Measurements from ENCODE around the gene ARSG.

Gene ARSG

GRCh38 chr17:68384471-68384870, 93.2 kb downstream of the ARSG start (continued):
- TF ChIP-seq, protein P1, sequence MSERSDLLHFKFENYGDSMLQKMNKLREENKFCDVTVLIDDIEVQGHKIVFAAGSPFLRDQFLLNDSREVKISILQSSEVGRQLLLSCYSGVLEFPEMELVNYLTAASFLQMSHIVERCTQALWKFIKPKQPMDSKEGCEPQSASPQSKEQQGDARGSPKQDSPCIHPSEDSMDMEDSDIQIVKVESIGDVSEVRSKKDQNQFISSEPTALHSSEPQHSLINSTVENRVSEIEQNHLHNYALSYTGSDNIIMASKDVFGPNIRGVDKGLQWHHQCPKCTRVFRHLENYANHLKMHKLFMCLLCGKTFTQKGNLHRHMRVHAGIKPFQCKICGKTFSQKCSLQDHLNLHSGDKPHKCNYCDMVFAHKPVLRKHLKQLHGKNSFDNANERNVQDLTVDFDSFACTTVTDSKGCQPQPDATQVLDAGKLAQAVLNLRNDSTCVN (tag by site-specific recombination; optimal IDR thresholded peaks at IDR 0.05): no peak
- TF ChIP-seq MZF1 (tag by site-specific recombination; IDR thresholded peaks at IDR 0.05; ENCODE audit: borderline replicate concordance): no peak

GRCh38 chr17:68384941-68385340, 93.6 kb downstream of the ARSG start:
- Histone ChIP-seq H3K4me1 (ENCODE audit: control insufficient read depth, insufficient read depth, low read length) (peaks cover 19% of the 10 kb centered on the region), H3K9me3 (ENCODE audit: control insufficient read depth, insufficient read depth, low read depth, low read length) (no peaks in the 10 kb centered on the region), H3K36me3 (ENCODE audit: control insufficient read depth in 2 of 2, insufficient read depth in 1 of 2, low read length in 2 of 2) (no peaks in the 10 kb centered on the region), H3K4me3 (ENCODE audit: low read depth, low read length) (no peak overlapping the region), H3K27ac (ENCODE audit: extremely low read depth, low read depth, low read length) (no peak overlapping the region)
- ChIA-PET POLR2A (no interaction called here), CTCF (interaction anchor here (0.6 to 3.2 kb wide), 5 partner anchors 14 to 171 kb away, joined by 3 to 23 read pairs (median 3); no protein-coding TSS in a partner anchor)
- no peak for TF ChIP-seq ZNF155 (tag by site-specific recombination; IDR thresholded peaks at IDR 0.05)
- no peak for TF ChIP-seq OVOL3 (tag by site-specific recombination; IDR thresholded peaks at IDR 0.05)
- no peak for TF ChIP-seq ZNF654 (tag by site-specific recombination; IDR thresholded peaks at IDR 0.05; ENCODE audit: low read depth)
- TF ChIP-seq HOXC10 (CRISPR knock-in tag; IDR thresholded peaks at IDR 0.05): no peak
- no peak for TF ChIP-seq ZNF274 (IDR thresholded peaks at IDR 0.05; ENCODE audit: low read length)
- no peak for TF ChIP-seq ZNF274 (tag by site-specific recombination; IDR thresholded peaks at IDR 0.05; ENCODE audit: borderline replicate concordance)
- no peak for TF ChIP-seq ZNF701 (tag by site-specific recombination; IDR thresholded peaks at IDR 0.05)

DNA sequence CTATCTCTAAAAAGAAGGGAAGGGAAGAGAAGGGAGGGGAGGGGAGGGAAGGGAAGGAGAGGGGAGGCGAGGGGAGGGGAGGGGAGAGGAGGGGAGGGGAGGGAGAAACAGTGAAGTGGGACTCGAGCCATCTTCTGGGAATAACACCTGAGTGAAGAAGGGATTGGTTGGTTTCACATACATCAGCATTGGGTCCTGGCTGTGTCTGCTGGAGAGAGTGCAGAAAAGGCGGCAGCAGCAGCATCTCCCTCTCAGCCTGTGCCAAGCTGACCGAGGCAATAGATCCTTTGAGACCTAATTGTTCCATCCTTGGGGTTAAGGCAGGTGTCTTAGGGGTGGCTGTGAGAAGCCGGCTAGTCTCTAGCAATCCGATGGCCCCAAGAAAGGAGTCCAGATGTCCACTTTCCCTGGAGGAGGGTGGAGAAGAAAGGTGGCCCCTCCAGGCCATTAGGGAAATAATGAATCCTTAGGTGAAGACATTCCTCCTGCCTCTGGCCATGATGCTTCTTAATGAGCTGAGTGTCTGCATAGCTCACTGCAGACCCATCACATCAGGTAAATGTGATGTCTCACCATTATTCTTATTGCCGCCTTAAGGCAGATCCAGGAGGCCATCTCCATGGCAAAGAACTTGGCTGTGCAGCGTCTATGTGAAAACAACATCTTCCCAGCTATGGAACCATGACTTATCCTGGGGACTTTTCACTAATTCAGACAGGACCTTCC, 94.4 kb downstream of the ARSG start:
- Histone ChIP-seq H3K36me3 (ENCODE audit: control insufficient read depth in 2 of 2, insufficient read depth in 1 of 2, low read length in 2 of 2) (no peaks in the 10 kb centered on the region), H3K27ac (ENCODE audit: extremely low read depth, low read depth, low read length) (no peak overlapping the region), H3K4me3 (ENCODE audit: low read depth, low read length) (no peak overlapping the region), H3K9me3 (ENCODE audit: control insufficient read depth, insufficient read depth, low read depth, low read length) (no peaks in the 10 kb centered on the region), H3K4me1 (ENCODE audit: control insufficient read depth, insufficient read depth, low read length) (peaks cover 14% of the 10 kb centered on the region)
- TF ChIP-seq ZEB2 (tag by site-specific recombination; IDR thresholded peaks at IDR 0.05): no peak
- TF ChIP-seq ZNF16 (tag by site-specific recombination; IDR thresholded peaks at IDR 0.05; ENCODE audit: low read depth): no peak
- TF ChIP-seq ZNF701 (tag by site-specific recombination; IDR thresholded peaks at IDR 0.05): no peak
- no peak for TF ChIP-seq ZNF404 (tag by site-specific recombination; IDR thresholded peaks at IDR 0.05)
- no peak for TF ChIP-seq ZFP41 (tag by site-specific recombination; IDR thresholded peaks at IDR 0.05; ENCODE audit: borderline replicate concordance)
- no peak for TF ChIP-seq PRDM6 (tag by site-specific recombination; IDR thresholded peaks at IDR 0.05)
- no peak for TF ChIP-seq ZNF140 (tag by site-specific recombination; IDR thresholded peaks at IDR 0.05)
- TF ChIP-seq ZSCAN23 (tag by site-specific recombination; IDR thresholded peaks at IDR 0.05): no peak
- no peak for TF ChIP-seq ZNF155 (tag by site-specific recombination; IDR thresholded peaks at IDR 0.05)
- no peak for TF ChIP-seq ZNF24 (tag by site-specific recombination; IDR thresholded peaks at IDR 0.05)
- POLR2A ChIA-PET: no interaction called here
- CTCF ChIA-PET: interaction anchor here (0.8 to 3.2 kb wide), 2 partner anchors 13 to 1029 kb away, joined by 3 to 23 read pairs; no protein-coding TSS in a partner anchor
